Prostate gland (tissue), 2 donors: ENCODE results near the gene CACNA1B. TPM values are rescaled to one million over a fixed set of nuclear protein-coding genes. Genes with fewer than 3 reads are reported as not detected.

Experiments
- DNase-seq: peaks from one replicate; pipeline ENCODE4 v3.0.0-alpha.2; 2019; ENCODE audit warnings: low spot score
- H3K27ac ChIP-seq, 2 donors: fragments of 200-600 bp; sonication (generic); 2 replicates each; pipeline ENCODE4 v1.5.1; 2017 to 2019
- H3K27me3 ChIP-seq: fragments of 200-600 bp; sonication (generic); replicated peaks from 2 replicates; pipeline ENCODE4 v1.5.1; 2019; ENCODE audit not compliant: insufficient read depth
- H3K36me3 ChIP-seq, 2 donors: fragments of 200-600 bp; sonication (generic); 1 replicate in 1 of 2; 2 replicates in 1 of 2; pipeline versions ENCODE4 v1.5.1 to v1.8.1; 2017 to 2019
- H3K4me1 ChIP-seq: fragments of 200-600 bp; sonication (generic); replicated peaks from 2 replicates; pipeline ENCODE4 v1.5.1; 2019
- H3K4me3 ChIP-seq, 2 donors: fragments of 200-600 bp; sonication (generic); 2 replicates each; pipeline ENCODE4 v1.5.1; 2017 to 2019
- H3K9me3 ChIP-seq: fragments of 200-600 bp; sonication (generic); 2 replicates; pipeline ENCODE4 v1.5.1; 2017
- POLR2A ChIP-seq: fragments of 450-650 bp; IDR thresholded peaks from one replicate; pipeline ENCODE4 v1.6.1; 2016; ENCODE audit warnings: antibody characterized with exemption, mild to moderate bottlenecking
- POLR2AphosphoS5 ChIP-seq: sonication (generic); formaldehyde crosslinking; IDR thresholded peaks from one replicate; pipeline ENCODE4 v1.6.1; 2017; ENCODE audit warnings: antibody characterized with exemption
- WGBS: methylation state at CpG from one replicate; pipeline ENCODE4 v1.1.5; 2018; 5-methylcytosine and 5-hydroxymethylcytosine counted together
- intact Hi-C: fragments of 100-400 bp; cut with DNase I; formaldehyde crosslinking; loops from one replicate; pipeline ENCODE4 v1.14.2; 2022
- total RNA-seq, 2 donors: library from RNA; depleted of rRNA; stranded (reverse); fragments of >200 nt; gene quantifications; one replicate each; pipeline ENCODE4 v1.1.0, GENCODE V29; 2016
- TF ChIP-seq, protein P1 (sequence below), 4 experiments: fragments of 200-600 bp in 2 of 4; fragments of 450-650 bp in 2 of 4; sonication (generic) in 2 of 4; IDR thresholded peaks; 1 replicate in 3 of 4; 2 replicates in 1 of 4; pipeline ENCODE4 v1.5.1; 2016 to 2019; ENCODE audit warnings: antibody characterized with exemption in 4 of 4, mild to moderate bottlenecking in 2 of 4, moderate library complexity in 2 of 4

The CACNA1B gene
- total RNA-seq, 2 donors from 2014 or later, result 0.36 to 6.0 TPM

- DNase-seq, result no peak
- no peak for TF ChIP-seq POLR2AphosphoS5
- no peak for TF ChIP-seq POLR2A
- TF ChIP-seq, protein P1, sequence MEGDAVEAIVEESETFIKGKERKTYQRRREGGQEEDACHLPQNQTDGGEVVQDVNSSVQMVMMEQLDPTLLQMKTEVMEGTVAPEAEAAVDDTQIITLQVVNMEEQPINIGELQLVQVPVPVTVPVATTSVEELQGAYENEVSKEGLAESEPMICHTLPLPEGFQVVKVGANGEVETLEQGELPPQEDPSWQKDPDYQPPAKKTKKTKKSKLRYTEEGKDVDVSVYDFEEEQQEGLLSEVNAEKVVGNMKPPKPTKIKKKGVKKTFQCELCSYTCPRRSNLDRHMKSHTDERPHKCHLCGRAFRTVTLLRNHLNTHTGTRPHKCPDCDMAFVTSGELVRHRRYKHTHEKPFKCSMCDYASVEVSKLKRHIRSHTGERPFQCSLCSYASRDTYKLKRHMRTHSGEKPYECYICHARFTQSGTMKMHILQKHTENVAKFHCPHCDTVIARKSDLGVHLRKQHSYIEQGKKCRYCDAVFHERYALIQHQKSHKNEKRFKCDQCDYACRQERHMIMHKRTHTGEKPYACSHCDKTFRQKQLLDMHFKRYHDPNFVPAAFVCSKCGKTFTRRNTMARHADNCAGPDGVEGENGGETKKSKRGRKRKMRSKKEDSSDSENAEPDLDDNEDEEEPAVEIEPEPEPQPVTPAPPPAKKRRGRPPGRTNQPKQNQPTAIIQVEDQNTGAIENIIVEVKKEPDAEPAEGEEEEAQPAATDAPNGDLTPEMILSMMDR (IDR thresholded peaks at IDR 0.05), result no peak
- Histone ChIP-seq H3K27ac (no peak overlapping the region), H3K4me1 (no peaks in the 10 kb centered on the region), H3K4me3 (no peak overlapping the region), H3K27me3 (no peaks in the 10 kb centered on the region), H3K36me3 (no peaks in the 10 kb centered on the region), H3K9me3 (no peaks in the 10 kb centered on the region)
- intact Hi-C loops, result no loop called here
- WGBS, result 47% methylated on average over 9 of the region's 9 CpGs
Observed at GRCh38 chr9:137918331-137919094, 40.9 kb downstream of the CACNA1B start.

GRCh38 chr9:137919095-137919465, 41.5 kb downstream of the CACNA1B start:
- intact Hi-C loops, result no loop called here
- TF ChIP-seq POLR2A (no peak), POLR2AphosphoS5 (no peak)
- TF ChIP-seq, protein P1 (IDR thresholded peaks at IDR 0.05), result no peak
- Histone ChIP-seq H3K4me1 (no peaks in the 10 kb centered on the region), H3K4me3 (no peak overlapping the region), H3K9me3 (no peaks in the 10 kb centered on the region), H3K27ac (no peak overlapping the region), H3K36me3 (no peaks in the 10 kb centered on the region), H3K27me3 (no peaks in the 10 kb centered on the region)
- DNase-seq, result no peak
- 79% methylated on average over 9 of the region's 9 CpGs for WGBS

DNA sequence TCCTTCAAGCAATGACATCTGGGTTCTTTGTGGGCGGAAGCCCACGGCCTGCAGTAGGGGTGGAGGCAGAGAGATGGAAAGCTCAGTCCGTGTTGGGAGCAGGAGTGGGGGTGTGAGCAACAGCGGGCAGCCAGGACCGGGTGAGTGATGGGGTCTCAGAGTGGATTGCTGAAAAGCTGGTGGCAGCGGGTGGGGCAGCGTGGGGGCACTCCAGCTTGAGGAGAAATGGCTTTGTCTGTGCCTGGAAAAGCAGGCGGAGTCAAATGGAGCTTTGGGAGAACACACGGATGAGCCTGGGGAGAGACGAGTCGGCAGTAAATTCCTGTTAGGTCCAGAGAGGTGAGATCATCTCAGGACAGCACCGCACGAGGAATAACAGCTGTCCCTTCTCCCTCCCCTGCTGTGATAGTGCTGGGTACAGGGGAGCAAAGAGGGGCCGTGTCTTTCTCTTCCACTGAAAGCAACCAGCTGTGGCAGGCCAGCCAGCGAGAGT, 42.1 kb downstream of the CACNA1B start:
- Histone ChIP-seq H3K27ac (no peak overlapping the region), H3K27me3 (no peaks in the 10 kb centered on the region), H3K36me3 (no peaks in the 10 kb centered on the region), H3K4me1 (no peaks in the 10 kb centered on the region), H3K4me3 (no peak overlapping the region), H3K9me3 (no peaks in the 10 kb centered on the region)
- no peak for TF ChIP-seq POLR2AphosphoS5
- TF ChIP-seq, protein P1 (IDR thresholded peaks at IDR 0.05), result no peak
- TF ChIP-seq POLR2A, result no peak
- 52% methylated on average over 15 of the region's 15 CpGs for WGBS
- DNase-seq, result no peak
- intact Hi-C loops, result no loop called here

DNA sequence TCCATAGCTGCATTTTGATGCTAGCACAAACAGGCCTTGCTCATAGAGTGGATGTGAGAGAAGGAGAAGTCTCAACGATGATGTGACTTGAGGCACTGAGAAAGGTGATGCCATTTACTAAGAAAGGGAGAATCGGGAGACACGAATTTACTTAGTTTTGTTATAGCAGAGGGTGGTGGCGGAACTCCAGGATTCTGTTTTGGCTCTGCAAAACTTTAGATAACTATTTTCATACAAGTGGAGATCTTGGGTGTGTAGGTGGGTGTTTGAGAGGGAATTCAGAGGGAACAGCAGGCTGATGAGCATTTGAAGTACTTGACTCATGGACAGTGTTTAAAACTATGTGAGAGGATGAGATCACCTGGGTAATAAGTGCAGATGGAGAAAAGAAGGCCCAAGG, 43.2 kb downstream of the CACNA1B start:
- Histone ChIP-seq H3K4me3 (no peak overlapping the region), H3K27ac (no peak overlapping the region), H3K9me3 (no peaks in the 10 kb centered on the region), H3K27me3 (no peaks in the 10 kb centered on the region), H3K4me1 (no peaks in the 10 kb centered on the region), H3K36me3 (no peaks in the 10 kb centered on the region)
- intact Hi-C loops, result no loop called here
- DNase-seq, result no peak
- TF ChIP-seq POLR2A (no peak), POLR2AphosphoS5 (no peak)
- TF ChIP-seq, protein P1 (IDR thresholded peaks at IDR 0.05), result no peak
- 80% methylated on average over 4 of the region's 4 CpGs for whole genome bisulfite sequencing

GRCh38 chr9:137924169-137924568, 46.6 kb downstream of the CACNA1B start:
- Histone ChIP-seq H3K4me1 (no peaks in the 10 kb centered on the region), H3K27ac (no peak overlapping the region), H3K36me3 (no peaks in the 10 kb centered on the region), H3K9me3 (no peaks in the 10 kb centered on the region), H3K4me3 (no peak overlapping the region), H3K27me3 (no peaks in the 10 kb centered on the region)
- 9% methylated on average over 2 of the region's 2 CpGs for WGBS
- intact Hi-C loops, result no loop called here
- TF ChIP-seq POLR2AphosphoS5, result no peak
- no peak for TF ChIP-seq POLR2A
- TF ChIP-seq, protein P1 (IDR thresholded peaks at IDR 0.05), result no peak
- no peak for DNase-seq
